GM18520 (cell line): ENCODE results near the gene MEF2C.

ENCODE experiments used
- ATAC-seq: cut with Tn5 transposase; IDR thresholded peaks from one replicate; pipeline ENCODE4 v1.9.1; 2021; ENCODE audit not compliant: unreplicated experiment

The MEF2C gene

DNA sequence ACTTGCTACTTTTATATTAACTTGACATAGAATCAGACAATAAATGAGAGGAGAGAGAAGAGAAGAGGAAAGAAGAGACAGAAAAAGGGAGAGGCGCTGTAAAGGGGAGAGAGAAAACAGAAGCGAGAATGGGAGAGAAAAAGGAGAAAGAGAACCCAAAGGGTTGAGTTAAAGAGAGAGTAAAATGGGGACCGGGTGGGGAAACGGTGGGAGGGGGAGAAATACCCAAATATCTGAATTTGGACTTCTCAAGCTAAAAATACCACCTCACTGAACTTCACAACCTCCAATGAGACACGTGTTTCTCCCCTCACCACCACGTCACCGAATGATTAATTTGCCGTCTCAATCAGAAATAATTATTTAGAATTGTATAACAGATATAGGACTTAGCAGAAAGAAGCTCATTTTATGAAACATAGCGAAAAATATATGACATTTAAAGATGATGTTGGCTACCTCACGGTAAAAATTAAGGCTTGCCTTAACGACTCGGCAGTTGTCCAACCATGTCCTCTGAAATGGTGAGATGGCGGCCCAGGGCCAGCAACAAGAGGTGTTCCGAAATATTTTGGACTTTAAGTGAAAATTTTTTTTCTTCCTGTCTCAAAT, 204.1 kb downstream of the MEF2C start:
- ATAC-seq = no peak

DNA sequence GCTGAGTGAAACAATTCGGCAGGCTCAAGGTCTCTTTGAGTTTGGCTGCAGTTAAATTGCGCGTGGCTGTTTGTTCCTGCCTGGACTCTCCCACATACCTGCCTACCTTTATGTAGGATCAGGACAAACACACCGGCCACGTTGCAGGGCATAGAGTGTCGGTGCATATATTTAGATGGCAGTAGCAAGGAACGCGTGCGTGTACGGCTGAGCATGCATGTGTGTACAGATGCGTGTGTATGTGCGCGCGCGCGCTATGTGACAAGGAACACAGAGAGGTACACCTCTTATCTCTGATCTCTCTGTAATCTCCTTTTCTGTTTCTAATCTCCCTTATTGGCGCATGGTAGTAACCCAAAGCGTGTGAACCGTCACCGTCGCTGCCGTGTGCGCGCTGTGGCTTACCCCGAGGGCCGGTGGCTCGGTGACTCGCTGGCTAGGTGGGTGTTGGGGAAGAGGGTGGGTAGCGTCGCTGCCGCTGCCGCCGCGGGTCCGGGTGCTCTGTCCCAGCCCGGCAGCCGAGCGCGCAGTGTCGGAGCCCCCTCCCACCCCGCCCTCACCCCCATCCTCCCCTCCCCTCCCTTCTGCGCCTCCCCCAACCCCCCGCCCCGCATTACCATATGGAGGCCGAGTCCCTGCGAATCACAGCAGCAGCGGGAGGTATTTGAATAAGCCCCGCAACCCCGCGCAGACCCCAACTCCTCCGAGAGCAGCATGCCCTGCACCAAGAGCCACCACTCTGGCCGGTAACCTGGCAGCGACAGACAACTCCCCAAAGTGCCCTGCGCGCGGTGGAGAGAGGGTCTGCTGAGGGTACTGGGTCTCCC, 204.8 kb downstream of the MEF2C start:
- ATAC-seq = no peak

DNA sequence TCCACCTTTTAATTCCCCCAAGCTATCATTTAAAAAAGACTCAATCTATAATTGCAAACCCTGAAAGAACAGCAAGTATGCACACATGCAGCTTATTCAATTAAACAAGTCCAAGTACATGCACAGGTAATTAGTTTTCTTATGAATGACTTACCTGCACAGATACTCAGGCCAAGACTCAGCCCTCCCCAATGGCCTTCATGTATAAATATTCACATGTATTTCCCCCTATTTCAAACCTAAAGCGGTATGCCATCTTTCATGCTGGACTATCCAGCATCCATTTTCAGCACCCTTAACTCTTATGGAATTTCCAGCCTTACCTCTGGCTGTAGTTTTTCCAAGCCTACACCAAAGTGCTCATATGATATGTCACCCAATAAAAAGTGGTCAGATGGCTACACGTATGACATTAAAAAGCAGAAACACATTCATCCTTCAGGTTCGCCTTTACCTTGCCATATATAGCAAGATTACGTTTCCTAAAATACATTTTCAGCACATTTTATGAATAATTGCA, 205.5 kb downstream of the MEF2C start:
- ATAC-seq = no peak

DNA sequence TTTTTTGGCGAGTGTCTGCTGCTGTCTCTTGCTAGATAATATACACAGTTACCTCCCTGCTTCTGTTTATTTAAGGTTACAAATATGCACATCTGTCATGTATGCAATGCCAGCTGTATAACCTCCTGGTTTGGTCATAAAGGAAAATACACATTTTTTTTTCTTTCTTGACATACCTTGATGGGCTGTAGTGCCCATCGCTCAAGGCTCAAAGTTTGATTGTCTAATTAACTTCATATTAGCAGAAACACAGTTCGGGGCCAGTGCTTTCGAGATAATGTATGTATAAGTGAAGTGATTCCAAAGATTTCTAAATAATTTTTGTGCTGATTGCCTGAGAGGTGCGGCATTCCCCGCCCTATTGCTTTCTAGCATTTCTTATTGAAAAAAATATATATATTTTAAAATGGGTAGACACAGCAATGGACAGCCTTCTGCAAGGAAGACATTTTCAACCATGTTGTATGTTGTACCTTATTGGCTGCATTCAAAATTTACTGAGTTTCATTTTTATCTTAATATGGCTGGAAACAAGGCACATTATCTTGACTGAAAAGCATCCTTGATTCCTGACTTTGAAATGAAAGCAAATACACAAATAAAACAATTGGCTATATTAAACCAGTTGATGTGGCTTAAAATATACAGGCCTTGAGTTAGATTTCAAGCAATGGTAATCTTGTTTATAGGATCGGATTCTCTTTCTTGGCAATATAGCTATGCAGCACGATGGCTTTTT, 206.2 kb downstream of the MEF2C start:
- no peak for ATAC-seq

DNA sequence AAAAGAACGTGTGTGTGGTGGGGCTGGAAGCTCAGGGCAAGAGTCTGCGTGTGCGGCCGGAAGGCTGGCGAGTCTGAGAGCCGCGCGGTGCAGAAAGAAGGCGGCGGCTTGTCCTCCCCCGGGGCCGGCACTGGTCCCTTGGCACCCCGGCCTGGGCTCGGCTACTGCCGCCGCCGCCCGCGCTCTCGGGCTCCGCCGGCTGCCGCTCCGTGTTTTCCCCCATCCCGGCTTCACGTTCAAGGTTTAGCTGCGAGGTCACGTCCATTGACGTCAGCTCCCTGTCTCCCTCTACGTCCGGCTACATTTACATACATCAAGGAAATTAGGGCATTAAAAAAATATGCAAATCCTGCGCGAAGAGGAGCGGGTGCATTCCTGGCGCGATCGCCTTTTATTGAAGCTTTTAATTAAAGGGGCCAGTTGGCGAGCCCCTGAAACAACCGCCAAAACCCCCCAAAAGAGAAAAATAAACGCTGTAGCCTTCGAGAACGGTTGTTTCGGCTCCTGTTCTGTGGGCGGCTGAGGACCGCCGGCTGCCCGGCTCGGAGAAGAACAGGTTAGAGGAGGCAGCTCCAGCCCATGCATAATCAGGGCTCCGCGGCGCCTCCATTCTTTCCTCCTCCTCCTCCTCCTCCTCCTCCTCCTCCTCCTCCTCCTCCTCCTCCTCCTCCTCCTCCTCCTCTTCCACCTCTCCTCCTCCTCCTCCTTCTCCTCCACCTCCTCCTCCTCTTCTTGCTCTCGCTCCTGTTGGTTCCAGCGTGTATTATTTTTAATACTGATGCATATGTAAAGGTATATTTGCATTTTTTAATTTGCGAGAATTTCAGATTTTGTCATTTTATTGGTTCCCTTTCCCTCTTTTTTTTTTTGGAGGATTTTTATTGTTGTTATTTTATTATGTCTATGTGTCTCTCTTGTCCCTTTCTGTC, 207.0 kb downstream of the MEF2C start:
- peak; percentile 49 for ATAC-seq

DNA sequence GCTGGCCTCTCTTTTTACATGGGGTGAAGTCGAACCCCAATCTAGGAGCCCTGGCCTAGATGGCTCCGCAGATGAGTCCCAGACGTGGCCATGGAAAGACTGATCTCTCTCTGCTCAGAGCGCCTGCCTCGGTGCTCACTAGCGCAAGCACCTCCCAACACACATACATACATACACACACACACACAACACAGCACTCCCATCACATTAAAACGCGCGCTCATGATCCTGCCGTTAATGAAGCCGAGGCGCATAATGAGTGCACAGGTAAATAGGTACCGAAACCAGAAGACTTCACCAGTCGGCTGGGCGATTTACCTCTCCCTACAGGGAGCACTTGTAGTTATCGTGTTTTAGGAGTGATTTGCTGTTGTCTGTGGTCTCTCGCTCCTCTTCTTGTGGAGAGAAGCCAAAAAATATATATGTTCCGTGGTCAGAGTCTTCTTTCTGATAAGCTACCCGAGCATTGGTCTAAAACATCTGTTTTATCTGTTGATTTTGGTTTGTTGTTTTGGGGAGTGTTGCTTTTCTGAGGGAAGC, 207.7 kb downstream of the MEF2C start:
- no peak for ATAC-seq

DNA sequence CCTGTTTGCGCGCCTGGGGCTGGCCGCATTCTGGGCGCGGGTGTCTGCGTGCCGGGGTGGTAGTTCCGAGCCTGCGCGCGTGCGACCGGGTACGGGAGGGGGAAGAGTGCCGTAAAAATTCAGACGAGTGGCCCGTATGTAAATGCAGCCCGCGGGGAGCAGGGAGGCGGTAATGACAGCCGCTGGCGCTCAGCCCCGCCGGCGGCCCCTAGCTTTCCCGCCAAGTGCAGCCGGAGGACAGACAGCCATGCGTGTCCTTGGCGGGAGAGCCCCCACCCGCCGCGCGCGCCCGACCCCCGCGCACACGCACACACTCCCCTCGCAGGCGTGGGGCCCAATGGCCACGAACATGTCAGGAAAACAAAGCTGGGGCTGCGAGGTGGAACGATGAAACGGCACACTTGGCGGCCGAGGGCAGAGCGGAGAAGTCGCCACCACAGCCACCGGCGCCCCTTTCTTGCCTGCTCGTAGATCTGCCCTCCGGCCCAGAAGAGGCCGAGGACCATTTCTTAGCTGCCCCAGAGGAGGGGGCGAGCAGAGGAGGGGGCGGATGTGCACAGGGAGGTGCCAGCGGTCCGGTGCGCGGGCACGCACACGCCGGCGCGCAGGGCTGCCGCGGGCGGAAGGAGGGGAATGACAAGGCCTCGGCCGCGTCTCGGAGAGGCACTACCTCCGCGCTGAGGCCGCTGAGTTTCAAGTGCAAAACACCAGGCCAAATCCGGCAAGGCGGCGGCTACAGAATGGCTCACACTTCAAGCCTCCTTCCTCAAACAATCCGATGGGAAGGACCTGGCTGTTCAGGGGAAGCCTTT, 208.4 kb downstream of the MEF2C start:
- peak; percentile 45 for ATAC-seq

DNA sequence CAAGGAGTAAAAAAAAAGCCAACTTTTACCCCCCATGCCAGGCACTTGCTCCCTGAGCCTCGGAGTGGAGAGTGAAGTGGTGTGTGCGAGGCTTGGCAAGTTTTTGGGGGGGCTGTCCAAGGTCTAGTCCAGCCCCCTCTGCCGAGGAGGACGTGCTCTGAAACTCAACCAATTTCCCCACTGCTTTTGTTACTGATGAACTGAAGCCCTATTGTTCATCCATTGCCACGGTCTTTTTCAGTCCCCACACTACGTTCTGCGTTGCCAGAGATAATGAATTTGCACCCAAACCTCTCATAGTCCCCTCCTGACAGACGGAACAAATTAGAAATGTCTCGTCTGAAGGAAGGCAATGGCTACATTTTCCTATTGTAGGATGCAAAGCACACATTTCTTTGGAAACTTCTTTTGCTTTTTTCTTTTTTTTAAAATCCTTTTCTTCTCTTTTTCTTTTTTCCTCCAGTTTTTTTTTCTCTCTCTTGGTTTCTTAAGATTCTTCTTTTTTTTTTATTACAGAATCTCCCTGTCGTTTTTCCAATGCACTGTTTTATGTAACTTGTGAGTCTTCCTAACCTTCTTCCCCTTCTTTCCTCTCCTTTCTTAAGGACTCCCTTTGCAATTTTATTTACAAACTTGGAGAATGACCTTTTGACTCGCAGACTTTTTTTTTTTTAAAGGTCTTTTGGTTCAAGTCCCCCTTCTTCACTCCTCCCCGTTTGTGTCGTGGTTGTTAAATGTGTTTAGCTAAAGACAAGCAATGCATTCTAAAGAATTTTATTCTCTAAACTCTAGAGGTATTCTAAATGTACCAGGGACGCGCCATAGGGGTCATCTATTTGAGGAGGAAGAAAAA, 209.5 kb downstream of the MEF2C start:
- ATAC-seq = no peak

DNA sequence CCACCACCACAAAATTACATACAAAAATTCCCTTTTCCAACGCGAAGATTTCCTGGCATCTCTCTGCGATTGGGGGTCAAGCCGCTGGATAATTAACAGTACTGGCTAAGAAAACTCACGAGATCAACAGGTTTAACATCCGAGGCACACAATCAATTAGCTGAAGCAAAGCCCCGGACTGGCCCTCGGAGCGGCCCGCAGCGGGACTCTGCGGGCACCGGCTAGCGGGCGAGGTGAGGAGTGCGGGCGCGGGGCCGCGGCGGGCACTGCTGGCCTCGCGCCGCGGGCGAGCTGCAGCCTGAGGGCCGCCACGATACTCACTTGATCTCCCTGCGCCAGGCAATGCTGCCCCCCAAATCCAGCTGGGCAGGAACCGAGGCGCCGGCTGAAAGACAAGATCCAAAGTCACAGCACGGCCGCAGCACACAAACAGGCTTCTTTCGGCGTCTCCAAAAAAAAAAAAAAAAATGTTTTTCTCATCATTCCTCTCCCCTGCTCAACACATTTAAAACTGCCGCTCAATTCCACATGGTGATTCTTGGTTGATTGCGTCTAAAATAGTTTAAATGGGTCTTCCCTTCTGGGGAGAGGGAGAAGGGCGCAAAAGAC, 210.2 kb downstream of the MEF2C start:
- no peak for ATAC-seq

DNA sequence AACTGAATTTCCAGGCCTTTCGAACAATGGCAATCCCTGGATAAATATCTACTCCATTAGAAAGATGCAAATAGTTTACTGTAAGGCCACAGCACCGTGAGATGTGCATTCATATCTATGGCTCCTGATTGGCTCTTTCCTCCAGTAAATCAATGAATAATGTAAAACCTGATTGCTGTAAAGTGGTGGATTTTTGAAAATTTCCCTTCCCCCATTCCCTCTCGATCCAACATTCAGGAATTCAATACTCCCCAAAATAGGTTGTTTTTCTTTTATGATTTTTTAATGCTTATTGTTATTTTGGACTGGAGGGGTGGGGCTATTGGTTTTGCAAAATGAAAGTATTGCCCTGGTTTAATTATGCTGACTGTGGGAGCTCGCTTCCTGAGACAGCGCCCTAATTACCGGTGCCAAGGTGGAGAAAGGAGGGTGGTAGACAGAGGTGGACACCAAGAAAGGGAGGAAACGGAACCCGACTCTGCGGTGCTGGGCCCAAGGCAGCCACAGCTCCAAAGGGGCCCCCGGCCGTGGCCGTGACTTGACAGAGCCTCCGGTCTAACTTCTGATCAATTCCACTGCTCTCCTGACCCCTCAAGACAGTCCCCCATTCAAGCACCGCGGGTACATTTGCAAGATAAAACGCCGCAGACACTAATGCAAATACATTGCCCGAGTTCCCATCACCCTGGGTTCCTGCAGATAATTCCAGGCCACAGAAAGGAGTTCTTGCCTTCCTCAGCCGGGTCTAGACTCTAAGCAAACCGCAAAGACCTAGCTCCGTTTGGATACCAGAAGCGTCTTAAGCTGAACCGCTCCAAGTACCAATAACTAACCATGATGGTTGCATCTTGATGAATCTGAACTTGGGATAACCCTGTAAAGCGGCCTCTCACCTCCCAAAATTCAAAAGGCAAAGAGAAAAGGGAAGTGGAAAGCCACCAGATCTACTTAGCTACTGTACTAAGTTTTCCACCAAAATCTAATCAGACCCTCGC, 211.2 kb downstream of the MEF2C start:
- ATAC-seq = no peak

DNA sequence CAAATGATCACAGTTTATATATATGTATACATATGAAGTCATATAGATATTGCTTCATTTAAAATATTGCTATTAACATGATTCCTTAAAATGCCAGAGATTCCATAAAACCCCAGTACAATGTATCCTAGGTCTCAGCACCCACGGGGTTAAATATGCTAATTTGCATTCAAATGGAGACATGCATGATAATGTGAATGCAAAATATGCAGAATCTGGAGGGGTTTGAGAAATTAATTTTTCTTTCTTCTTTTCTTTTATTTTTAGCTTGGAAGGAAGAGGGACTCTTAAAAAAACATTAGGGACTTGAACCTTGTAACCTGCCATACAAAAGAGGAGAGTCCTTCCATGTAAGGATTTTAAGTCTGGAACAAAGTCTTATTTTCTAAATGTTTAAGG, 211.9 kb downstream of the MEF2C start:
- ATAC-seq = no peak

DNA sequence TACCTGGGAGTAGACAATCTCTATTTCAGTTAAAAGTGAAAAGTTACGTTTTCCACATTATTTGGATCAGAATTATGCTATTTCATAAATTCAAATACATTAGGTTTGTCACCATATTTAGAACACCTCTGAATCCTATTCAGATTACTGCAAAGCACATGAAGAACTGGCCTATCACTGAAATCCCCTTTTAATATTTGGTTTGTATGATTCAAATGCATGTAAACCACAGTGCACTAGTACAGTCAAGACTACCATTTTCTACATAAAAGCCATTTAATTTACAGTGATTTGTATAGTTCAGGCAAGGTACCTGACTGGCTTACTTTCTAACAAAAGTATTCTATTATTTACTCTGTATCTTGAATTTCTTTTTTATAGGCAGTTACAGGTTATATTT, 212.5 kb downstream of the MEF2C start:
- ATAC-seq = no peak

DNA sequence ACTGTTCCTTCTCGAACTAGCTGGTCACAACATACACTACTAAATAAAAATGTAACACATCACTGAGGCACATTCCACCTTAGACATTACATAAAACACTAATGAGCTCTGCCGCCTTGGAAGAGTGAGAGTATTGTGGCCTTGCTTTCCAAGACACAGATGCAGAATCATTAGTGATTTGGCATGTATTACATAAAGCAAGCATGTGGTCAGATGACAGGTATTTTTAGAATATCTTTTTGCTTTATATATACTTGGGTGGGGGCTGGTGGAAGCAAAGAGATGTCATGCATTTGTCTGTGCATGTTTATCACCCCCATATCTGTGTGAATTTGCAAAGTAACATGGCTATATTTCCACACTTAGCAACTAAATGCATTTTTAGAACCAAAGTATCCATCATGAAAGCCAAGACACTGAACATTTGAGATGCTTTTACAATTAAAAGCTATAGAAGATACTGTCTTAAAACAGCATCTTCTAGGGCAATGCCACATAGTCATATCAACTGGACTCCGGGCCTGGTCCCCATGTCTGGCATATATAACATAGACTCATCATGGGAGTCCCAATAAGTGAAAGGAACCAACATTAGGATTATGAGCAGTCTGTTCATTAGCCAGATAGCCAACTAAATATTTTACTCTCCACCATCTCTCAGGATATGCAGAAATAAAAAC, 213.5 kb downstream of the MEF2C start:
- no peak for ATAC-seq

DNA sequence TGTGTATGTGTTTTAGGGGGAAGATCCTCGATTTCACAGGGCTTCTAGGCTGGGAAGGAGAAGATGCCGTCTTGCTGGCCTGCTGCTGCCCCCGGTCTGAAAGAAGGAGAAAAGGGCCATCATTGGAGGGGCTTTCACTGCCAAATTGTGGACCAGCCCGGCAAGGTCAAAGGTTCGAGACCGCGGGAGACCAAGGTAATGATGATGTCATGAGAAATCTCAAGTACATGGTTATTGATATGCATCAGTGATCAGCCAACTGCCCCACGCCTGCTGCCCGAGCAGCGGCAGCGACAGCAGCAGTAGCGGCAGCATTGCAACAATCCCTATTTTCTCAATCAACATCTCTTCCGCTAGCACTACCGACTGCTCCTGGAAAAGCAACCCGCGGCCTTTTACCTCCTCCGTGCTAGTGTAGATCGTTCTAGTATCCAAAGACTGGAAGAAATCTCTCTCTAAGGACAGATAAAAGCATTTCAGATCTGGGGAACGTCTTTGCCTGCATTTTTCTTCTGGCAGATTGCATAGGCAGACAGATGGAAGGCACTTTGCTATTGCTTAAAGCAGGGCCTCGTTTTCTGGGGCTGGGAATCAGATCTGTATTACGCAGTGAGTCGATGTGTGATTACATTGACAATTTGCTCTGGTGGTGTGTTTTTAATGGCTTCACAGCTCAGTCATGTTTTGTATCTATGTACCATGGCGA, 215.3 kb downstream of the MEF2C start:
- ATAC-seq = peak; percentile 16
